Right atrium auricular region (tissue), 2 donors: ENCODE measurements around the gene SMOC2. TPM values are rescaled to one million over a fixed set of nuclear protein-coding genes. Genes with fewer than 3 reads are reported as not detected.
A peak's percentile ranks its signal among the peaks of the same experiment; 100 is the strongest.

Experiments used
- DNase-seq: peaks from one replicate; pipeline ENCODE4 v3.0.0-alpha.2; 2019; ENCODE audit warnings: low spot score
- H3K27ac ChIP-seq, 2 donors: fragments of 200-600 bp; sonication (generic); 1 replicate in 1 of 2; 2 replicates in 1 of 2; pipeline ENCODE4 v1.5.1; 2016 to 2019
- H3K27me3 ChIP-seq, 2 donors: fragments of 200-600 bp; sonication (generic); one replicate each; pipeline versions ENCODE4 v1.5.1 to v1.6.0; 2017 to 2019
- H3K36me3 ChIP-seq: fragments of 200-600 bp; sonication (generic); one replicate; pipeline ENCODE4 v1.5.1; 2016
- H3K4me1 ChIP-seq, 2 donors: fragments of 200-600 bp; sonication (generic); one replicate each; pipeline versions ENCODE4 v1.5.1 to v1.6.0; 2017 to 2019
- H3K4me3 ChIP-seq, 2 donors: fragments of 200-600 bp; sonication (generic); 1 replicate in 1 of 2; 2 replicates in 1 of 2; pipeline ENCODE4 v1.5.1; 2017 to 2019; ENCODE audit warnings: mild to moderate bottlenecking in 1 of 2, moderate library complexity in 1 of 2
- H3K9me3 ChIP-seq, 2 donors: fragments of 200-600 bp; sonication (generic); one replicate each; pipeline ENCODE4 v1.5.1; 2019
- CTCF ChIP-seq, 2 donors: fragments of 200-600 bp; sonication (generic); IDR thresholded peaks; one replicate each; pipeline ENCODE4 v1.5.1; 2019; ENCODE audit warnings: antibody characterized with exemption in 2 of 2
- total RNA-seq, 2 donors: library from RNA; depleted of rRNA; stranded (reverse); fragments of >200 nt; gene quantifications; one replicate each; pipeline ENCODE4 v1.1.0, GENCODE V29; 2016

Gene SMOC2
- total RNA-seq, 2 donors from 2014 or later, result 10.8 to 31.7 TPM

GRCh38 chr6:168574075-168574698 lies 133.2 kb downstream of the SMOC2 start:
- H3K27ac ChIP-seq, result no peak overlapping the region
- no peaks in the 10 kb centered on the region for H3K4me1 ChIP-seq
- no peaks in the 10 kb centered on the region for H3K36me3 ChIP-seq
- TF ChIP-seq CTCF (IDR thresholded peaks at IDR 0.05), result no peak
- no peaks in the 10 kb centered on the region for H3K9me3 ChIP-seq
- no peaks in the 10 kb centered on the region for H3K27me3 ChIP-seq
- DNase-seq, result peak; percentile 46
- no peak overlapping the region for H3K4me3 ChIP-seq

- Histone ChIP-seq H3K9me3 (no peaks in the 10 kb centered on the region), H3K36me3 (no peaks in the 10 kb centered on the region), H3K4me1 (no peaks in the 10 kb centered on the region), H3K27ac (no peak overlapping the region), H3K4me3 (no peak overlapping the region), H3K27me3 (no peaks in the 10 kb centered on the region)
- DNase-seq, result peak; percentile 57
- no peak for TF ChIP-seq CTCF (IDR thresholded peaks at IDR 0.05)
Observed at GRCh38 chr6:168574699-168575195, 133.8 kb downstream of the SMOC2 start.

GRCh38 chr6:168575346-168576098 lies 134.5 kb downstream of the SMOC2 start:
- H3K4me1 ChIP-seq, result no peaks in the 10 kb centered on the region
- no peaks in the 10 kb centered on the region for H3K9me3 ChIP-seq
- H3K4me3 ChIP-seq, result no peak overlapping the region
- no peak for DNase-seq
- TF ChIP-seq CTCF (IDR thresholded peaks at IDR 0.05), result no peak
- H3K36me3 ChIP-seq, result no peaks in the 10 kb centered on the region
- no peaks in the 10 kb centered on the region for H3K27me3 ChIP-seq
- H3K27ac ChIP-seq, result no peak overlapping the region

GRCh38 chr6:168576388-168576787 lies 135.4 kb downstream of the SMOC2 start:
- Histone ChIP-seq H3K4me3 (no peak overlapping the region), H3K4me1 (no peaks in the 10 kb centered on the region), H3K27ac (no peak overlapping the region), H3K9me3 (no peaks in the 10 kb centered on the region), H3K36me3 (no peaks in the 10 kb centered on the region), H3K27me3 (no peaks in the 10 kb centered on the region)
- DNase-seq, result peak; percentile 43
- TF ChIP-seq CTCF (IDR thresholded peaks at IDR 0.05), result no peak

- H3K36me3 ChIP-seq, result no peaks in the 10 kb centered on the region
- no peak for DNase-seq
- H3K4me3 ChIP-seq, result no peak overlapping the region
- H3K27ac ChIP-seq, result no peak overlapping the region
- no peak for TF ChIP-seq CTCF (IDR thresholded peaks at IDR 0.05)
- no peaks in the 10 kb centered on the region for H3K27me3 ChIP-seq
- no peaks in the 10 kb centered on the region for H3K9me3 ChIP-seq
- H3K4me1 ChIP-seq, result no peaks in the 10 kb centered on the region
Observed at GRCh38 chr6:168577496-168577895, 136.5 kb downstream of the SMOC2 start.
